HepG2 (cell line): ENCODE data around the gene RNF123. TPM values are rescaled to one million over a fixed set of nuclear protein-coding genes. Genes with fewer than 3 reads are reported as not detected.

Experiments used
- BHLHE40 ChIP-seq: IDR thresholded peaks from 2 replicates; pipeline ENCODE4 v1.6.1; 2011; ENCODE audit warnings: low read length, improper control_type of control experiment
- CBX2 ChIP-seq, 2 experiments: fragments of 200-600 bp in 1 of 2; sonication (generic); formaldehyde crosslinking in 1 of 2; IDR thresholded peaks; 2 replicates each; pipeline versions ENCODE4 v1.7.0 to v1.8.1; 2018 to 2022; ENCODE audit warnings: low read depth in 2 of 2, low read length in 1 of 2, mild to moderate bottlenecking in 1 of 2, missing genetic modification reagents in 1 of 2
- KDM6A ChIP-seq: IDR thresholded peaks from 2 replicates; pipeline ENCODE4 v1.6.1; 2016; ENCODE audit warnings: low read depth
- MLLT10 ChIP-seq: sonication (generic); formaldehyde crosslinking; IDR thresholded peaks from 2 replicates; pipeline ENCODE4 v1.4.0; 2020; ENCODE audit warnings: missing genetic modification reagents
- NCOA2 ChIP-seq: sonication (generic); formaldehyde crosslinking; IDR thresholded peaks from 2 replicates; pipeline ENCODE4 v1.8.0; 2022; ENCODE audit warnings: inconsistent platforms
- PHF5A ChIP-seq: IDR thresholded peaks from one replicate; pipeline ENCODE4 v1.6.1; 2018; ENCODE audit warnings: low read depth, missing genetic modification reagents; ENCODE audit not compliant: unreplicated experiment
- PPARG ChIP-seq: conservative IDR thresholded peaks from 2 replicates; pipeline ENCODE4 v1.6.1; 2016; ENCODE audit warnings: missing biosample characterization, missing genetic modification reagents
- PRDM15 ChIP-seq: sonication (generic); formaldehyde crosslinking; IDR thresholded peaks from 2 replicates; pipeline ENCODE4 v1.4.0; 2020; ENCODE audit warnings: missing genetic modification reagents
- SCMH1 ChIP-seq: sonication (generic); formaldehyde crosslinking; IDR thresholded peaks from 2 replicates; pipeline ENCODE4 v1.9.0; 2021; ENCODE audit warnings: missing genetic modification reagents, mild to moderate bottlenecking, borderline replicate concordance
- ZBTB37 ChIP-seq: sonication (generic); formaldehyde crosslinking; IDR thresholded peaks from 2 replicates; pipeline ENCODE4 v1.4.0; 2020; ENCODE audit warnings: mild to moderate bottlenecking, missing genetic modification reagents
- ZC3H13 ChIP-seq: sonication (generic); formaldehyde crosslinking; IDR thresholded peaks from 2 replicates; pipeline ENCODE4 v1.8.1; 2023; ENCODE audit warnings: mild to moderate bottlenecking, missing genetic modification reagents, moderate library complexity
- ZMAT5 ChIP-seq: sonication (generic); formaldehyde crosslinking; IDR thresholded peaks from 2 replicates; pipeline ENCODE4 v1.5.0; 2020; ENCODE audit warnings: mild to moderate bottlenecking, low read depth, missing genetic modification reagents, borderline replicate concordance
- ZNF138 ChIP-seq: sonication (generic); formaldehyde crosslinking; IDR thresholded peaks from 2 replicates; pipeline ENCODE4 v1.5.0; 2020; ENCODE audit warnings: mild to moderate bottlenecking, low read depth, missing genetic modification reagents
- ZNF367 ChIP-seq: sonication (generic); formaldehyde crosslinking; IDR thresholded peaks from 2 replicates; pipeline ENCODE4 v1.4.0; 2020; ENCODE audit warnings: missing genetic modification reagents, borderline replicate concordance
- ZNF460 ChIP-seq: sonication (generic); formaldehyde crosslinking; IDR thresholded peaks from 2 replicates; pipeline ENCODE4 v1.5.1; 2020; ENCODE audit warnings: missing genetic modification reagents, mild to moderate bottlenecking, borderline replicate concordance
- ZNF496 ChIP-seq: sonication (generic); formaldehyde crosslinking; IDR thresholded peaks from 2 replicates; pipeline ENCODE4 v1.8.1; 2023; ENCODE audit warnings: mild to moderate bottlenecking, moderate library complexity, missing genetic modification reagents; ENCODE audit not compliant: insufficient replicate concordance
- ZNF501 ChIP-seq: sonication (generic); formaldehyde crosslinking; IDR thresholded peaks from 2 replicates; pipeline ENCODE4 v1.5.1; 2020; ENCODE audit warnings: mild to moderate bottlenecking, moderate library complexity, missing genetic modification reagents
- ZNF552 ChIP-seq: sonication (generic); formaldehyde crosslinking; IDR thresholded peaks from 2 replicates; pipeline ENCODE4 v1.9.0; 2022; ENCODE audit warnings: missing genetic modification reagents, mild to moderate bottlenecking, borderline replicate concordance
- ZNF563 ChIP-seq: sonication (generic); formaldehyde crosslinking; IDR thresholded peaks from 2 replicates; pipeline ENCODE4 v1.8.0; 2022; ENCODE audit warnings: mild to moderate bottlenecking, moderate library complexity, missing genetic modification reagents
- ZNF567 ChIP-seq: sonication (generic); formaldehyde crosslinking; IDR thresholded peaks from 2 replicates; pipeline ENCODE4 v1.8.1; 2023; ENCODE audit warnings: mild to moderate bottlenecking, missing genetic modification reagents, borderline replicate concordance
- ZNF619 ChIP-seq: sonication (generic); formaldehyde crosslinking; IDR thresholded peaks from 2 replicates; pipeline ENCODE4 v1.4.0; 2020; ENCODE audit warnings: mild to moderate bottlenecking, missing genetic modification reagents
- ZNF672 ChIP-seq: sonication (generic); formaldehyde crosslinking; IDR thresholded peaks from 2 replicates; pipeline ENCODE4 v1.8.1; 2022; ENCODE audit warnings: missing genetic modification reagents
- ZNF713 ChIP-seq: sonication (generic); formaldehyde crosslinking; IDR thresholded peaks from 2 replicates; pipeline ENCODE4 v1.4.0; 2020; ENCODE audit warnings: mild to moderate bottlenecking, missing genetic modification reagents
- ZNF737 ChIP-seq: sonication (generic); formaldehyde crosslinking; IDR thresholded peaks from 2 replicates; pipeline ENCODE4 v1.5.0; 2020; ENCODE audit warnings: missing genetic modification reagents, mild to moderate bottlenecking, borderline replicate concordance
- ZNF768 ChIP-seq: sonication (generic); formaldehyde crosslinking; IDR thresholded peaks from 2 replicates; pipeline ENCODE4 v1.4.0; 2020; ENCODE audit warnings: missing genetic modification reagents
- polyA plus RNA-seq, 8 experiments: library from polyadenylated mRNA; depleted of rRNA in 3 of 8; stranded (reverse) in 7 of 8; unstranded in 1 of 8; fragments of >200 nt; fragmentation: Illumina TruSeq in 4 of 8; extraction: Trizol in 4 of 8; gene quantifications; 2 replicates each; pipeline versions ENCODE4 v1.2.1 to v1.2.3, GENCODE V29; 2011 to 2016; ENCODE audit warnings: low read depth in 4 of 8, missing spikeins in 1 of 8, mixed read lengths in 1 of 8; ENCODE audit not compliant: insufficient read depth in 1 of 8
- total RNA-seq, 5 experiments: library from RNA; depleted of rRNA; stranded (reverse); fragments of >200 nt; fragmentation: Illumina TruSeq; extraction: Trizol; gene quantifications; 2 replicates each; pipeline ENCODE4 v1.2.3, GENCODE V29; 2016; ENCODE audit warnings: low read depth in 1 of 5

Gene RNF123
- total and polyA plus RNA-seq, 2 of the 13 experiments (the other 11 are each of a cell fraction or from before 2014, with no cell fraction given) = 29.9 to 82.2 TPM

- TF ChIP-seq ZNF552 (CRISPR knock-in tag) (peak; percentile 26; the same call in 1 of the 2 replicates), ZMAT5 (no peak), ZNF619 (CRISPR knock-in tag) (peak; percentile 71; the same call in 1 of the 2 replicates), MLLT10 (CRISPR knock-in tag) (no peak), ZNF496 (CRISPR knock-in tag) (no peak), KDM6A (CRISPR knock-in tag) (no peak), ZNF501 (CRISPR knock-in tag) (peak; percentile 77; the same call in 1 of the 2 replicates), ZNF768 (CRISPR knock-in tag) (peak; percentile 73), ZNF367 (CRISPR knock-in tag) (no peak), ZNF672 (no peak), PRDM15 (CRISPR knock-in tag) (0 out of 2 replicates have a peak, but pooled peaks have one; percentile 31), NCOA2 (CRISPR knock-in tag) (peak; percentile 6; the same call in 1 of the 2 replicates), ZBTB37 (CRISPR knock-in tag) (no peak), PHF5A (CRISPR knock-in tag) (no peak), SCMH1 (no peak), PPARG (no peak), ZNF737 (CRISPR knock-in tag) (no peak), ZC3H13 (CRISPR knock-in tag) (no peak), ZNF713 (CRISPR knock-in tag) (no peak), ZNF567 (no peak), ZNF460 (no peak), BHLHE40 (peak; percentile 21; the same call in 1 of the 2 replicates), ZNF563 (CRISPR knock-in tag) (0 out of 2 replicates have a peak, but pooled peaks have one; percentile 21), CBX2 (IDR thresholded peaks at IDR 0.05; ENCODE audit: low read depth, low read length) (no peak), CBX2 (CRISPR knock-in tag; IDR thresholded peaks at IDR 0.05; ENCODE audit: low read depth) (no peak), ZNF138 (CRISPR knock-in tag) (no peak)
These were observed at the start of gene RNF123, which contains the start of gene MST1 (continued) for GRCh38 chr3:49689046-49689907.
